Tibial nerve (tissue), 4 donors: ENCODE measurements around the gene PHACTR1.

Experiments used
- EP300 ChIP-seq, 2 donors: sonication (generic); formaldehyde crosslinking; IDR thresholded peaks; one replicate each; pipeline ENCODE4 v1.6.1; 2017; ENCODE audit warnings: antibody characterized with exemption in 2 of 2, mild to moderate bottlenecking in 1 of 2
- TF ChIP-seq, protein P1 (sequence below), 5 experiments: fragments of 200-600 bp in 3 of 5; fragments of 450-650 bp in 2 of 5; sonication (generic) in 3 of 5; IDR thresholded peaks; one replicate each; pipeline ENCODE4 v1.5.1; 2016 to 2019; ENCODE audit warnings: antibody characterized with exemption in 5 of 5, mild to moderate bottlenecking in 3 of 5, moderate library complexity in 2 of 5

DNA sequence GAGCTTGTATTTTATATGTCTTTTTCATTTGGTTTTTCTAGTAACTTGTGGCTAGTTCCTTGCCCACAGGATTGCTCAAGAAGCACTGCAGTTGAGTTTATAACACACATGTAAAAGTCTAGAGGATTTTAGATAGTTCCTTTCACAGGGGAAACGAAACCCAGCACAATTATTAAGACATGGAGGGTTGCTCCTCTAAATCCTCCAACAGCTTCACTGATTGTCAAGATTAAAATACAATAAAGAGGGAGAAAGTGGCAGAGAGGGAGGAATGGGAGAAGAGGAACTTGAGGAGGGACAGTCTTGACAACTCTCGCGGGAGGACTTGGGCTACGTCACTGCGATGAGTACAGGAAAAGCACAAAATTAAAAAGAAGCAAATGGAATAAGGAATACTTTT is 621.5 kb downstream of the PHACTR1 start:
- TF ChIP-seq, protein P1, sequence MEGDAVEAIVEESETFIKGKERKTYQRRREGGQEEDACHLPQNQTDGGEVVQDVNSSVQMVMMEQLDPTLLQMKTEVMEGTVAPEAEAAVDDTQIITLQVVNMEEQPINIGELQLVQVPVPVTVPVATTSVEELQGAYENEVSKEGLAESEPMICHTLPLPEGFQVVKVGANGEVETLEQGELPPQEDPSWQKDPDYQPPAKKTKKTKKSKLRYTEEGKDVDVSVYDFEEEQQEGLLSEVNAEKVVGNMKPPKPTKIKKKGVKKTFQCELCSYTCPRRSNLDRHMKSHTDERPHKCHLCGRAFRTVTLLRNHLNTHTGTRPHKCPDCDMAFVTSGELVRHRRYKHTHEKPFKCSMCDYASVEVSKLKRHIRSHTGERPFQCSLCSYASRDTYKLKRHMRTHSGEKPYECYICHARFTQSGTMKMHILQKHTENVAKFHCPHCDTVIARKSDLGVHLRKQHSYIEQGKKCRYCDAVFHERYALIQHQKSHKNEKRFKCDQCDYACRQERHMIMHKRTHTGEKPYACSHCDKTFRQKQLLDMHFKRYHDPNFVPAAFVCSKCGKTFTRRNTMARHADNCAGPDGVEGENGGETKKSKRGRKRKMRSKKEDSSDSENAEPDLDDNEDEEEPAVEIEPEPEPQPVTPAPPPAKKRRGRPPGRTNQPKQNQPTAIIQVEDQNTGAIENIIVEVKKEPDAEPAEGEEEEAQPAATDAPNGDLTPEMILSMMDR (IDR thresholded peaks at IDR 0.05) = no peak
- no peak for TF ChIP-seq EP300 (IDR thresholded peaks at IDR 0.05)
